HG03103 (cell line): ENCODE results near the gene GEMIN5.

Experiments used
- ATAC-seq: cut with Tn5 transposase; IDR thresholded peaks from one replicate; pipeline ENCODE4 v1.9.1; 2021; ENCODE audit warnings: low read depth; ENCODE audit not compliant: unreplicated experiment

GEMIN5 gene

GRCh38 chr5:154850255-154851062 lies 87.6 kb downstream of the GEMIN5 start, which contains the start of gene FAXDC2:
TSS of gene FAXDC2 (minus strand) at chr5:154850603. CDS start at chr5:154838178, 12,425 bp downstream.
- ATAC-seq, result no peak

GRCh38 chr5:154849791-154850201 lies 88.2 kb downstream of the GEMIN5 start:
- ATAC-seq, result no peak

- ATAC-seq, result no peak
Measured at GRCh38 chr5:154849264-154849785, 88.7 kb downstream of the GEMIN5 start.

- no peak for ATAC-seq
Measured at GRCh38 chr5:154844809-154845208, 93.2 kb downstream of the GEMIN5 start.

GRCh38 chr5:154842689-154843530 lies 95.1 kb downstream of the GEMIN5 start:
- ATAC-seq, result no peak

- no peak for ATAC-seq
Measured at GRCh38 chr5:154841273-154841661, 96.7 kb downstream of the GEMIN5 start.

GRCh38 chr5:154840435-154841272 lies 97.4 kb downstream of the GEMIN5 start:
- ATAC-seq, result no peak
